ENCODE results near the gene KRT6A. TPM values are rescaled to one million over a fixed set of nuclear protein-coding genes. Genes with fewer than 3 reads are reported as not detected.
A peak's percentile ranks its signal among the peaks of the same experiment; 100 is the strongest.

KRT6A gene
- total RNA-seq, 1 experiment from 2014 or later: 0.24 TPM

GRCh38 chr12:52499806-52500560 is 6.9 kb upstream of the KRT6A start:
- Histone ChIP-seq H3K27me3 (replicated peaks; ENCODE audit: insufficient read depth, low read depth, low read length, poor library complexity) (no peaks in the 10 kb centered on the region), H3K36me3 (ENCODE audit: insufficient read depth, low read length, poor library complexity, severe bottlenecking) (no peaks in the 10 kb centered on the region), H3K9me3 (ENCODE audit: low read depth, low read length, poor library complexity, severe bottlenecking) (no peaks in the 10 kb centered on the region), H3K4me3 (ENCODE audit: low read depth, low read length, poor library complexity, severe bottlenecking) (no peak overlapping the region), H3K4me1 (ENCODE audit: insufficient read depth, low read length, poor library complexity, severe bottlenecking) (peaks cover 12% of the 10 kb centered on the region), H3K27ac (ENCODE audit: low read depth, low read length, poor library complexity, severe bottlenecking) (no peak overlapping the region)
- intact Hi-C loops (cut with micrococcal nuclease; ENCODE audit: unreplicated experiment): no loop called here
- DNase-seq (ENCODE audit: low spot score): no peak
- BruUV-seq (replicated peaks): no TSS peak
- ChIA-PET CTCF (interaction anchor here (0.5 kb wide), 1 partner anchor 221 kb away, joined by 7 read pairs; no protein-coding TSS in a partner anchor), POLR2A (ENCODE audit: low non-redundant PET) (no interaction called here)
- no peak for TF ChIP-seq CTCF (conservative IDR thresholded peaks at IDR 0.05; ENCODE audit: low read depth, low read length)
- no peak for TF ChIP-seq EZH2 (IDR thresholded peaks at IDR 0.05; ENCODE audit: borderline replicate concordance, low read depth, low read length, poor library complexity, severe bottlenecking)

GRCh38 chr12:52498946-52499345 is 5.9 kb upstream of the KRT6A start:
- intact Hi-C loops (cut with micrococcal nuclease; ENCODE audit: unreplicated experiment): no loop called here
- H3K27me3 ChIP-seq (replicated peaks; ENCODE audit: insufficient read depth, low read depth, low read length, poor library complexity): no peaks in the 10 kb centered on the region
- peak; percentile 32 for DNase-seq (ENCODE audit: low spot score)
- H3K4me3 ChIP-seq (ENCODE audit: low read depth, low read length, poor library complexity, severe bottlenecking): no peak overlapping the region
- BruUV-seq (replicated peaks): no TSS peak
- TF ChIP-seq CTCF (conservative IDR thresholded peaks at IDR 0.05; ENCODE audit: low read depth, low read length): no peak
- CTCF ChIA-PET: no interaction called here
- no peaks in the 10 kb centered on the region for H3K36me3 ChIP-seq (ENCODE audit: insufficient read depth, low read length, poor library complexity, severe bottlenecking)
- POLR2A ChIA-PET (ENCODE audit: low non-redundant PET): no interaction called here
- no peak overlapping the region for H3K27ac ChIP-seq (ENCODE audit: low read depth, low read length, poor library complexity, severe bottlenecking)
- H3K4me1 ChIP-seq (ENCODE audit: insufficient read depth, low read length, poor library complexity, severe bottlenecking): peaks cover 12% of the 10 kb centered on the region
- H3K9me3 ChIP-seq (ENCODE audit: low read depth, low read length, poor library complexity, severe bottlenecking): no peaks in the 10 kb centered on the region

- no peak for TF ChIP-seq CTCF (conservative IDR thresholded peaks at IDR 0.05; ENCODE audit: low read depth, low read length)
- no peak for TF ChIP-seq EZH2 (IDR thresholded peaks at IDR 0.05; ENCODE audit: borderline replicate concordance, low read depth, low read length, poor library complexity, severe bottlenecking)
- Histone ChIP-seq H3K36me3 (ENCODE audit: insufficient read depth, low read length, poor library complexity, severe bottlenecking) (no peaks in the 10 kb centered on the region), H3K27ac (ENCODE audit: low read depth, low read length, poor library complexity, severe bottlenecking) (no peak overlapping the region), H3K27me3 (replicated peaks; ENCODE audit: insufficient read depth, low read depth, low read length, poor library complexity) (no peaks in the 10 kb centered on the region), H3K4me3 (ENCODE audit: low read depth, low read length, poor library complexity, severe bottlenecking) (no peak overlapping the region), H3K4me1 (ENCODE audit: insufficient read depth, low read length, poor library complexity, severe bottlenecking) (peaks cover 12% of the 10 kb centered on the region), H3K9me3 (ENCODE audit: low read depth, low read length, poor library complexity, severe bottlenecking) (no peaks in the 10 kb centered on the region)
- no TSS peak for BruUV-seq (replicated peaks)
- ChIA-PET CTCF (no interaction called here), POLR2A (ENCODE audit: low non-redundant PET) (no interaction called here)
- intact Hi-C loops (cut with micrococcal nuclease; ENCODE audit: unreplicated experiment): no loop called here
- no peak for DNase-seq (ENCODE audit: low spot score)
Measured at GRCh38 chr12:52497975-52498374, 4.9 kb upstream of the KRT6A start.

Measured in A673 (cell line).